ENCODE results near the gene ERC1.
"Not testable (repeated sequence)": the region's sequence is repeated elsewhere in the genome, so short reads cannot be mapped to it uniquely, and the experiment has no call there.

The ERC1 gene

GRCh38 chr12:1293901-1294300, 302.9 kb downstream of the ERC1 start:
- DNase-seq, result no peak

- no peak for DNase-seq
Observed at GRCh38 chr12:1297206-1297605, 306.2 kb downstream of the ERC1 start.

GRCh38 chr12:1297639-1298175, 306.7 kb downstream of the ERC1 start:
- DNase-seq, result no peak

GRCh38 chr12:1300460-1300859, 309.4 kb downstream of the ERC1 start:
- no peak for DNase-seq

- no peak for DNase-seq
Observed at GRCh38 chr12:1302201-1302870, 311.3 kb downstream of the ERC1 start.

GRCh38 chr12:1305063-1305434, 314.0 kb downstream of the ERC1 start:
- no peak for DNase-seq

- DNase-seq, result no peak
Observed at GRCh38 chr12:1305791-1306500, 314.9 kb downstream of the ERC1 start.

- no peak for DNase-seq
Observed at GRCh38 chr12:1306817-1307216, 315.8 kb downstream of the ERC1 start.

- no peak for DNase-seq
Observed at GRCh38 chr12:1307796-1308195, 316.8 kb downstream of the ERC1 start.

GRCh38 chr12:1309613-1310012, 318.6 kb downstream of the ERC1 start:
- DNase-seq, result no peak

- DNase-seq, result no peak
Observed at GRCh38 chr12:1310653-1311052, 319.6 kb downstream of the ERC1 start.

- no peak for DNase-seq
Observed at GRCh38 chr12:1311145-1311544, 320.1 kb downstream of the ERC1 start.

GRCh38 chr12:1313906-1314305, 322.9 kb downstream of the ERC1 start:
- DNase-seq, result no peak

- DNase-seq, result no peak
Observed at GRCh38 chr12:1314523-1314922, 323.5 kb downstream of the ERC1 start.

- DNase-seq, result not testable (repeated sequence)
Observed at GRCh38 chr12:1316991-1317390, 326.0 kb downstream of the ERC1 start.

GRCh38 chr12:1318327-1319031, 327.5 kb downstream of the ERC1 start:
- DNase-seq, result peak; percentile 88 to 98

GRCh38 chr12:1319212-1319611, 328.2 kb downstream of the ERC1 start:
- no peak for DNase-seq

GRCh38 chr12:1320021-1320420, 329.0 kb downstream of the ERC1 start:
- DNase-seq, result no peak

GRCh38 chr12:1322821-1323220, 331.8 kb downstream of the ERC1 start:
- DNase-seq, result no peak

GRCh38 chr12:1324099-1324498, 333.1 kb downstream of the ERC1 start:
- DNase-seq, result no peak

GRCh38 chr12:1324910-1325309, 333.9 kb downstream of the ERC1 start:
- no peak for DNase-seq

- no peak for DNase-seq
Observed at GRCh38 chr12:1325666-1326065, 334.6 kb downstream of the ERC1 start.

- DNase-seq, result no peak
Observed at GRCh38 chr12:1326258-1326657, 335.2 kb downstream of the ERC1 start.

- DNase-seq, result no peak
Observed at GRCh38 chr12:1328391-1328790, 337.4 kb downstream of the ERC1 start.

All from NCI-H2081 (cell line).